Astrocyte of the hippocampus (primary cell): ENCODE results near the gene STXBP1.
"Not testable (repeated sequence)": the region's sequence is repeated elsewhere in the genome, so short reads cannot be mapped to it uniquely, and the experiment has no call there.

Experiments used
- DNase-seq: peaks from one replicate; pipeline ENCODE4 v3.0.0; 2011; ENCODE audit warnings: low read depth, low spot score

Gene STXBP1

GRCh38 chr9:127577194-127577593, 34.9 kb upstream of the STXBP1 start:
- not testable (repeated sequence) for DNase-seq

- DNase-seq = no peak
Measured at GRCh38 chr9:127578627-127578951, 33.5 kb upstream of the STXBP1 start.

GRCh38 chr9:127578952-127579853, 32.9 kb upstream of the STXBP1 start:
- peak; percentile 97 for DNase-seq

- DNase-seq = no peak
Measured at GRCh38 chr9:127580366-127580765, 31.7 kb upstream of the STXBP1 start.

- DNase-seq = no peak
Measured at GRCh38 chr9:127580879-127581475, 31.1 kb upstream of the STXBP1 start.

- not testable (repeated sequence) for DNase-seq
Measured at GRCh38 chr9:127584474-127584805, 27.6 kb upstream of the STXBP1 start.

GRCh38 chr9:127585161-127585819, 26.8 kb upstream of the STXBP1 start:
- DNase-seq = no peak

- DNase-seq = no peak
Measured at GRCh38 chr9:127586096-127586495, 26.0 kb upstream of the STXBP1 start.

GRCh38 chr9:127586537-127586936, 25.5 kb upstream of the STXBP1 start:
- peak; percentile 88 for DNase-seq

GRCh38 chr9:127587966-127588365, 24.1 kb upstream of the STXBP1 start:
- DNase-seq = no peak

- no peak for DNase-seq
Measured at GRCh38 chr9:127588740-127589506, 23.2 kb upstream of the STXBP1 start.

- peak; percentile 85 for DNase-seq
Measured at GRCh38 chr9:127589955-127590370, 22.1 kb upstream of the STXBP1 start.

- DNase-seq = no peak
Measured at GRCh38 chr9:127595611-127596010, 16.5 kb upstream of the STXBP1 start.

GRCh38 chr9:127598839-127599549, 13.1 kb upstream of the STXBP1 start:
- DNase-seq = no peak

GRCh38 chr9:127599550-127599891, 12.6 kb upstream of the STXBP1 start:
- no peak for DNase-seq

- DNase-seq = no peak
Measured at GRCh38 chr9:127603226-127603625, 8.9 kb upstream of the STXBP1 start.

- no peak for DNase-seq
Measured at GRCh38 chr9:127606043-127606442, 6.0 kb upstream of the STXBP1 start.

GRCh38 chr9:127608104-127608966, 3.7 kb upstream of the STXBP1 start:
- DNase-seq = peak; percentile 72

GRCh38 chr9:127611603-127611898, 526 bp upstream of the STXBP1 start:
- no peak for DNase-seq

GRCh38 chr9:127612939-127613582, 984 bp downstream of the STXBP1 start:
- DNase-seq = peak; percentile 76
